ENCODE data around the gene SMARCC1.

SMARCC1 gene

GRCh38 chr3:47578119-47578632 lies 203.5 kb downstream of the SMARCC1 start:
- peak overlapping the region; percentile 37 for H3K4me3 ChIP-seq (ENCODE audit: low read length)
- DNase-seq (ENCODE audit: low read depth) = no peak
- no peak for TF ChIP-seq CTCF (IDR thresholded peaks at IDR 0.05; ENCODE audit: insufficient read depth, low read depth, low read length, missing control alignments)

- no peak for TF ChIP-seq CTCF (IDR thresholded peaks at IDR 0.05; ENCODE audit: insufficient read depth, low read depth, low read length, missing control alignments)
- DNase-seq (ENCODE audit: low read depth) = no peak
Observed at GRCh38 chr3:47577583-47578118, 204.0 kb downstream of the SMARCC1 start.

DNA sequence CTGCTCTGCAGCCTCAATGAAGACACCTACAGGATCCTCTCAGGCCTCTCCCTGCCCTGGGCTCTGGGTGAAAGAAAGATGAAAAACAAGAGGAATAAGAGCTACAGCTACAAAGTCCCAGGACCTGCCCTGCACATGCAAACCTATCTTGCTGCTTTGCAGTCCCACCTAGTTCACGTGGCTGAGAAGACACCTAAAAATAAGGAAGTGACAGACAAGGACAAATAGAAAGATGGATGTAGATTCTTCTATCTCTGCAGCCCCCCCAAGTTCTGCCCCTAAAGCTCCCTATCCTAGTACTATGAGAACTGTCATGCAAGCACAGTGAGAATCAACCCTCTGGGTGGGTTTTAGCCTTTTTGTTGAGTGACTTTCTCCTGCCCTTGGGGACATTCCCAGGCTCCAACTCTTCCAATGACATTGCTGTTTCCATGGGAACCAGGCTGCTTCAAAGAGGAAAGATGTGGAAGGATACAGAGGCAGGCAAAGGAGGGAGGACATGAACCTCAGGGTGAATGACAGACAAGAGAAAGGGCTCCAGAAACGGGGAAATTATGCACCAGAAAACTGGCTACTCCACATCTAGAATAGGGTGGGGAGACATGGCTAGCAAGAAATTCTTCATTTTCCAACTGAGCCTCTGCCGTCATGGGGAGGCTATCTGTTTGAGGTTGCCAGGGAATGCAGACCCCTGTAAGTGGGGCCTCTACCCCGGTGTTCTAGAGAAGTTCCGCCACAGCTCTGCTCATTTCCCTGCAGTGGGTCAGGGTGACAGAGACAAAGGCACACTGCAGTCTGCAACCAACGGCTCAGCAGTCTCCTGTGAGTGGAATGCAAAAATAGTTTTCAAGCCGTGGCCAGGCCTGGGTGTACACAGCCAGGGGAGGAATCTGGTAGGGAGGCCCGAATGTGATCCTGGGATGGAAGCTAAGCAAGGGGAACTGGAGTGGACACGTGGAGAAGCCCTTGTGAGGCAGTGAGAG lies 208.2 kb downstream of the SMARCC1 start:
- TF ChIP-seq CTCF (IDR thresholded peaks at IDR 0.05; ENCODE audit: insufficient read depth, low read depth, low read length, missing control alignments) = no peak
- DNase-seq (ENCODE audit: low read depth) = no peak
- no peak overlapping the region for H3K4me3 ChIP-seq (ENCODE audit: low read length)

More at GRCh38 chr3:47577583-47578118, 204.0 kb downstream of the SMARCC1 start:
- peak overlapping the region; percentile 37 for H3K4me3 ChIP-seq (ENCODE audit: low read length)

DNA sequence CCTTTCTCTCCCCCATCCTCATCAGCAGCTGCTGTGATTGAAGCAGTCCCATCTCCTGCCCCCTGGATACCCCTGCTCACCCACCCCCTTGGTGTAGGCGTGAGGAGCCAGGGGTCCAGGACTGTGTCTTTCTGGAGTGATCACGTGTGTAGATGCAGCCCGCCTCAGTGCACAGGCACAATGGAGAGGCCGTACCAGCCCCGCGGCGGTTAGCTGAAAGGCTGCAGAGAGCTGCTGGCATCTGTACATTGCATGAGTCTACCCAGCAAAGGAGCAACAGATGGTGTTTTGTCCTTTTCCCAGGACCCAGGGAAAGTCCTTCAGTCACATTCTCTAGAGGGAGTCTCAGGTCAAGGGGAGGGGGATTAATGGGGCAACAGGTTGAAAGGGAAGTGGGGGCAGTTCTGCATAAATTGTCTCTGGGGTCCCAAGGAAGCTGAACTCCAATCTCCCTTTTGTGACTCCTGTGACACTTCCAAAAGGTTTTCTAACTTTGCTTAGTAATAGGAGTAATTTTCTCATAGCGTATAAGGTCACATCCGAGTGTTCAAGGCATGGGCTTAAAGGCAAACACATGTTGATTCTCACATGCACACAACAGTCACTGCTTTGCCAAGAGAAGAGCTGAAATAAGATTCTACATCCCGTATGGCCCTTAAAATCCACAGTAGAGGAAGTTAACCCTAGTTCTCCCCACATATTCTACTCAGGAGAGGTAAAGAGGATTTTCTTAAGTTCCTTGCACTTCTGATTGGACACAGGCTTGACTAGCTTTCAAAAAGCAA lies 210.1 kb downstream of the SMARCC1 start:
- no peak overlapping the region for H3K4me3 ChIP-seq (ENCODE audit: low read length)
- no peak for TF ChIP-seq CTCF (IDR thresholded peaks at IDR 0.05; ENCODE audit: insufficient read depth, low read depth, low read length, missing control alignments)
- no peak for DNase-seq (ENCODE audit: low read depth)

DNA sequence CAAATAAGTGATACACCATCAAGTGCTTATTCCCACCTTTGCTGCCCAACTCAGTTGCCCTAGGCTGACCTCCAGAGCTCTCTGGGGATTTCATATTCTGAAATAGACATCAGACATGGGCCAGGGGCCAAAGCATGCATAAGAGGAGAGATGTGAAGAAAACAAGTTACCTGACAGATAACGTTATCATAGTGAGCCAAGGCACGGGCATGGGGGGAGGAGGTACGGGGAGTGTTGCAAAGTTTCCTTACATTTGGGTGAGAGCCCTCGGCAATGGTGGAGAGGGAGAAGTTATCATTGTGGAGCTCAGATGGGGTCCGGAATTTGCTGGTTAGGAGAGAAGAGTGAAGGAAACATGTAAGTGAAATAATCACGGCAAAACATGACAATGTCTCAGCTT lies 212.8 kb downstream of the SMARCC1 start:
- no peak for TF ChIP-seq CTCF (IDR thresholded peaks at IDR 0.05; ENCODE audit: insufficient read depth, low read depth, low read length, missing control alignments)
- H3K4me3 ChIP-seq (ENCODE audit: low read length) = no peak overlapping the region
- DNase-seq (ENCODE audit: low read depth) = no peak

DNA sequence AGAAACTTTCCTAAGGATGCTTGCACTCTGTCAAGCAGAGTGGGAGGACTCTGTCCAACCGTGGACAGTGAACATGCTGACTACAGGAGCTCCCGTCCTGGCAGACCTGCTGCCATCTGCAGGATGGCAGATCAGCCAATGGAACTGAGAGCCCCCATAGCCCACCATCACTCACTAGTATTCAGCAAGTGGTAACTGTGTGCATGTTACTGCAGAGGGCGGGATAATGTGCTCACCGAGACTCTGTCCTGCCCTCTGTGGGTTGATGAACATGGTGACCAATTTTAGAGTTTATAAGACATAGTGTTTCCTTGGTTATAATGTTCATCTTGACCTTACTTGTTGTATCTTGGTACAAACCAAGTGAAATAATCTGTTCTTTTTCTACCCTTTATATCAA lies 214.5 kb downstream of the SMARCC1 start:
- DNase-seq (ENCODE audit: low read depth) = no peak
- H3K4me3 ChIP-seq (ENCODE audit: low read length) = no peak overlapping the region
- TF ChIP-seq CTCF (IDR thresholded peaks at IDR 0.05; ENCODE audit: insufficient read depth, low read depth, low read length, missing control alignments) = no peak

Data from epithelial cell of esophagus (primary cell).